ENCODE data around the gene ELP2. TPM values are rescaled to one million over a fixed set of nuclear protein-coding genes. Genes with fewer than 3 reads are reported as not detected.

Gene ELP2
- total RNA-seq, 1 donor from 2014 or later = 69.0 TPM

DNA sequence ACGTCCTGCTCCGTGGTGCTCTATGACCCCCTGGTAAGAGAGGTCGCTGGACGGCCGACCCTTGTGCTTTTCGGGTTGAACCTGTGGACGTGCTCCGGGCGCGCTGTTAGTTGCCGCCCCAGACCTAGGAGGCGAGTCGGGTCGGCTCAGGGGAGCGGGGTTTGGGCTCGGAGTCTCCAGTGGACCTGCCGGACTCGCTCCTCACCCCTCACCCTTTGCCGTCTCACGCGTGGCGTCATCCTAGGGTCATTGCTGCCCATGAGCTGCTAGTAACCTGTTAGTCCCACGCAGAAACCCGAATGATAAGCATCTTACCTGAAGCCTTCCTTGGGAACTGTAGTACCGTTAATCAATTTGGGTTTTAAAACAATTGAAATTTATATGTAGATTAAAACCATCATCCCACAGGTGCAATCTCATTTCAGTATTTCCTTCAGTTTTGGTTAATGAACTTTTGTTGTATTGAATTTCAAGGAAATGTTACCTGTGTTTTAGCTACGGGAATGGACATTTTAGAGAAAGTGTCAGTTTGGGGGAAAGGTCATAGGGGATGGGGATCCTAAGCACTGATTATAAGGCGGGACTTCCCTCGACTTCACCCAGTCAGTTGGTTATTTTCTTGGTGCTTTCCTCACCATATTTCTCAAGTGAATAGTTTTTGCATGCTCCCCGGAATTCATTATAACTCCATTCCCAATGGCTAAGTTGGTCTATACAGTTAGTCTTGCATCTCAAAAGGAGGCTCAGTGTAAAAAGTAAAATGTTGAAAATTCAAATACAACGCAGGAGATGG is 536 bp downstream of the ELP2 start:
- no peak for DNase-seq
- Histone ChIP-seq H3K4me1 (peaks cover 25% of the 10 kb centered on the region), H3K27ac (peak overlapping the region; percentile 99), H3K27me3 (no peaks in the 10 kb centered on the region), H3K9me3 (no peaks in the 10 kb centered on the region), H3K4me3 (peak overlapping the region; percentile 99), H3K36me3 (peaks cover 15% of the 10 kb centered on the region)
- ATAC-seq = peak; percentile 18
- intact Hi-C loops (cut with DNase I) = no loop called here
- TF ChIP-seq, protein P1, sequence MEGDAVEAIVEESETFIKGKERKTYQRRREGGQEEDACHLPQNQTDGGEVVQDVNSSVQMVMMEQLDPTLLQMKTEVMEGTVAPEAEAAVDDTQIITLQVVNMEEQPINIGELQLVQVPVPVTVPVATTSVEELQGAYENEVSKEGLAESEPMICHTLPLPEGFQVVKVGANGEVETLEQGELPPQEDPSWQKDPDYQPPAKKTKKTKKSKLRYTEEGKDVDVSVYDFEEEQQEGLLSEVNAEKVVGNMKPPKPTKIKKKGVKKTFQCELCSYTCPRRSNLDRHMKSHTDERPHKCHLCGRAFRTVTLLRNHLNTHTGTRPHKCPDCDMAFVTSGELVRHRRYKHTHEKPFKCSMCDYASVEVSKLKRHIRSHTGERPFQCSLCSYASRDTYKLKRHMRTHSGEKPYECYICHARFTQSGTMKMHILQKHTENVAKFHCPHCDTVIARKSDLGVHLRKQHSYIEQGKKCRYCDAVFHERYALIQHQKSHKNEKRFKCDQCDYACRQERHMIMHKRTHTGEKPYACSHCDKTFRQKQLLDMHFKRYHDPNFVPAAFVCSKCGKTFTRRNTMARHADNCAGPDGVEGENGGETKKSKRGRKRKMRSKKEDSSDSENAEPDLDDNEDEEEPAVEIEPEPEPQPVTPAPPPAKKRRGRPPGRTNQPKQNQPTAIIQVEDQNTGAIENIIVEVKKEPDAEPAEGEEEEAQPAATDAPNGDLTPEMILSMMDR (IDR thresholded peaks at IDR 0.05) = no peak

DNA sequence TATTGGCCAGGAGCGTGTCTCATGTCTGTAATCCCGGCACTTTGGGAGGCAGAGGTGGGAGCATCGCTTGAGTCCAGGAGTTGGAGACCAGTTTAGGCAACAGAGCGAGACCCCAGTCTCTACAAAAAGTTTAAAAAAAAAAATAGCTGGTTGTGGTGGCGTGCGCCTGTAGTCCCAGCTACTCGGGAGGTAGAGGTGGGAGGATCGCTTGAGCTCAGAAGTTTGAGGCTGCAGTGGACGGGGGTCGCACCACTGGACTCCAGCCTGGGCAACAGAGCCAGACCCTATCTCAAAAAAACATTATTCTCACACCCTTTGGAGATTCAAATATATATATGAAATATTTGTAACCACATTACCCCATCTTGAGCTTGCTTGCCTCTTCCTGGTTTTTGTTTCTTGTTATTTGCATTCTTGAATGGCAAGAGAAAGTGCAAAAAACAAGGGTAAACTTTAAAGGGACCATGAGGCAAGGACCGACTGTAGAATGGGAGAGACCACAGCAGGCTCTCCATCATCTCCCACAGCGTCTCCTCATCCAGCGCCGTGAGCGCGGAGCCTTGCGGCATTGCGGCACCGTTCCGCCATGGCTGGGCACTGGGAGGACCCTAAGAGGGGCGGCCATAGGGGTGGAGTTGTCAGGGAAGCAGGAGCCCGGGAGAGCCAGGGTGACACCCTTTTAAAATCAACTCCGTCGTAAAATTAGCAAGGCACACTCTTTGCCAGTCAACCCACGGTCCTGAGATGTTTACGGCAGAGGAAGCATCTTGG is 1.4 kb downstream of the ELP2 start:
- Histone ChIP-seq H3K4me1 (peaks cover 25% of the 10 kb centered on the region), H3K9me3 (no peaks in the 10 kb centered on the region), H3K36me3 (peaks cover 16% of the 10 kb centered on the region), H3K27ac (no peak overlapping the region), H3K4me3 (peak overlapping the region; percentile 99), H3K27me3 (no peaks in the 10 kb centered on the region)
- no peak for ATAC-seq
- no peak for DNase-seq
- intact Hi-C loops (cut with DNase I) = no loop called here
- TF ChIP-seq, protein P1 (IDR thresholded peaks at IDR 0.05) = no peak

DNA sequence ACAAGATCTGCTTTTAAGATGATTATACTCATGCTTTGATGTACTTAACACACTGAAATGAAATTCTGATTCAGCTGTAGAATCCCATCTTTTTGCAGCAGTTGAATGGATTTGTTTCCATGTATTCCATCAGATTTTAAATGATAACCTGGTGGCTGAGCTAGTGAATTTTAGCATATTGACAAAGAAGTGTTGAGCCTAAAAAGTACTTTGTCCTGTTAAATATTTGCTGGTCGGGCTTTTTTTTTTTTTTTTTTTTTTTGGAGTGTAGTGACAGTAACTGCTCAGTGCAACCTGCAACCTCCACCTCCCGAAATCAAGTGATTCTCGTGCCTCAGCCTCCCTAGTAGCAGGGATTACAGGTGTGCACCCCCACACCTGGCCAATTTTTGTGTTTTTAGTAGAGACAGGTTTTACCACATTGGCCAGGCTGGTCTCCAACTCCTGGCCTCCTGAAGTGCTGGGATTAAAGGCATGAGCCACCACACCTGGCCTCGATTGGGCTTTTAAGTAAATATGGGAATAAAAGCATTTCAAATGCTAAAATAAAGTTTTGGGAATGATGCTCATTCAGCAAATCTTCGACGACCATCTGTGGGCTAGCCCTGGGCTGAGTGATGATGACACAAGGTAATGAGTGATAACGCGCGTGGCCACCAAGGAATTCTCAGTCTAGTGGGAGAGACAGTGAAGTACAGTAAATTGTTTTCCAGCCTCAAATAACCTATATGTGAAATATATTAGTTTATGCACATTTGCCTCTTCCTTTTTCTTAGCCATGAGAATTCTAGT is 2.2 kb downstream of the ELP2 start:
- H3K27ac ChIP-seq = no peak overlapping the region
- H3K4me3 ChIP-seq = peak overlapping the region; percentile 2
- no peaks in the 10 kb centered on the region for H3K9me3 ChIP-seq
- H3K4me1 ChIP-seq = peaks cover 25% of the 10 kb centered on the region
- no peaks in the 10 kb centered on the region for H3K27me3 ChIP-seq
- intact Hi-C loops (cut with DNase I) = no loop called here
- H3K36me3 ChIP-seq = peaks cover 24% of the 10 kb centered on the region
- TF ChIP-seq, protein P1 (IDR thresholded peaks at IDR 0.05) = no peak
- DNase-seq (no peak), ATAC-seq (no peak)

DNA sequence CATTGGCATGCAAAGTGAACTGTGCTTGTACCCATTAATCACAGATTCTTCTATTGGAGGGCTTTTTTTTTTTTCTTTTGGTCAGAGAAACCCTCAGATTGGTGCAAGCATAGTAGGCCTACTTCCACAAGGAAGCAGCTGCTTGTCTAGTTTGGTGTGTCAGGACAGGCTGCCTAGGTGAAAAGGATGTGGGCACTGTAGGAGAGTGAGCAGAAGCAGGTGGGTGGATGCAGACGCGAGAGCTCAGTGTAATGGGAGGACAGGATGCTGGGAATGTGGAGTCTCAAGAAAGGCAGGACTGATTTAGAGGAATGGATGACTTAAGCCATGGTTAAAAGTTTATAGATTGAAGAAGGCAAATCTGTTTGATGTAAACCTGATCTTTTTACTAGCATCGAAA is 3.1 kb downstream of the ELP2 start:
- no peaks in the 10 kb centered on the region for H3K9me3 ChIP-seq
- TF ChIP-seq, protein P1 (IDR thresholded peaks at IDR 0.05) = no peak
- H3K36me3 ChIP-seq = peaks cover 33% of the 10 kb centered on the region
- H3K4me1 ChIP-seq = peaks cover 25% of the 10 kb centered on the region
- H3K27ac ChIP-seq = no peak overlapping the region
- intact Hi-C loops (cut with DNase I) = no loop called here
- no peak overlapping the region for H3K4me3 ChIP-seq
- no peaks in the 10 kb centered on the region for H3K27me3 ChIP-seq
- DNase-seq (no peak), ATAC-seq (no peak)

DNA sequence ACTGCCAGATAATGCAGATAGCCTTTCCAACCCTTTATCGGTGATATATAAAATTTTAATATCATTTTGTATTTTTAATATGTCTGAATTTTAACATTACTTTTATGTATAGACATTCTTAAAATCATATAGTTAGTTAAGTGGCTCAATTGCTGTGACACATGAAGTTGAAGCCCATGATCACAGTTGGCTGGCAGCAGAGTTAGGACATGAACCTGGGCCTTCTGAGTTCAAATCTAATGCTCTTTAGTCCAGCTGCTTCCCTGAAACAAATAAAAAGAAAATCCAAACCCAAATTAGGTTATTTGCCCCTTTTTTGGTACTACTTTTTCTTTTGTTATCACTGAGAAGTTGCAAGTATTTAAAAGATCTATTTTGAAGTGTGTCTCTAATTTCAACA is 5.6 kb downstream of the ELP2 start:
- Histone ChIP-seq H3K4me3 (no peak overlapping the region), H3K27me3 (no peaks in the 10 kb centered on the region), H3K9me3 (no peaks in the 10 kb centered on the region), H3K36me3 (peaks cover 58% of the 10 kb centered on the region), H3K27ac (no peak overlapping the region), H3K4me1 (peaks cover 20% of the 10 kb centered on the region)
- ATAC-seq (no peak), DNase-seq (no peak)
- intact Hi-C loops (cut with DNase I) = no loop called here
- TF ChIP-seq, protein P1 (IDR thresholded peaks at IDR 0.05) = no peak

Data from upper lobe of right lung (tissue), 1 donor.